Trophoblast cell (in vitro differentiated cells and primary cell): ENCODE results near the gene BRSK2.

Source experiments
- DNase-seq, 2 donors: peaks; one replicate each; pipeline ENCODE4 v3.0.0-alpha.2; 2016
- H2AFZ ChIP-seq: 2 replicates; pipeline ENCODE4 v1.6.1; 2013; ENCODE audit warnings: low read length, moderate library complexity, mild to moderate bottlenecking; ENCODE audit not compliant: insufficient read depth, poor library complexity
- H2AK5ac ChIP-seq: 2 replicates; pipeline ENCODE4 v1.6.1; 2013; ENCODE audit warnings: mild to moderate bottlenecking, low read length
- H2BK120ac ChIP-seq: 2 replicates; pipeline ENCODE4 v1.6.1; 2013; ENCODE audit warnings: low read length, mild to moderate bottlenecking, moderate library complexity; ENCODE audit not compliant: insufficient read depth, poor library complexity
- H2BK12ac ChIP-seq: 2 replicates; pipeline ENCODE4 v1.6.1; 2013; ENCODE audit warnings: mild to moderate bottlenecking, low read length, moderate library complexity
- H2BK5ac ChIP-seq: 2 replicates; pipeline ENCODE4 v1.6.1; 2013; ENCODE audit warnings: low read length, low read depth, moderate library complexity, mild to moderate bottlenecking; ENCODE audit not compliant: poor library complexity
- H3K14ac ChIP-seq: 2 replicates; pipeline ENCODE4 v1.6.1; 2013; ENCODE audit warnings: mild to moderate bottlenecking, low read length
- H3K18ac ChIP-seq: 2 replicates; pipeline ENCODE4 v1.6.1; 2013; ENCODE audit warnings: mild to moderate bottlenecking, low read length
- H3K23ac ChIP-seq: 2 replicates; pipeline ENCODE4 v1.6.1; 2013; ENCODE audit warnings: low read length
- H3K27ac ChIP-seq: 2 replicates; pipeline ENCODE4 v1.5.1; 2013; ENCODE audit warnings: low read depth, mild to moderate bottlenecking, inconsistent platforms, low read length, moderate library complexity
- H3K27me3 ChIP-seq: 2 replicates; pipeline ENCODE4 v1.6.1; 2013; ENCODE audit warnings: inconsistent platforms, mild to moderate bottlenecking, low read length, moderate library complexity; ENCODE audit not compliant: insufficient read depth
- H3K36me3 ChIP-seq, 2 experiments: 1 replicate in 1 of 2; 2 replicates in 1 of 2; pipeline ENCODE4 v1.6.1; 2013; ENCODE audit warnings: low read length in 2 of 2, mild to moderate bottlenecking in 2 of 2, moderate library complexity in 1 of 2; ENCODE audit not compliant: insufficient read depth in 2 of 2, control insufficient read depth in 1 of 2
- H3K4ac ChIP-seq: 2 replicates; pipeline ENCODE4 v1.6.1; 2013; ENCODE audit warnings: low read depth, mild to moderate bottlenecking, low read length, moderate library complexity
- H3K4me1 ChIP-seq, 2 experiments: 1 replicate in 1 of 2; 2 replicates in 1 of 2; pipeline ENCODE4 v1.6.1; 2013; ENCODE audit warnings: low read length in 2 of 2, mild to moderate bottlenecking in 2 of 2, moderate library complexity in 1 of 2; ENCODE audit not compliant: insufficient read depth in 2 of 2, control insufficient read depth in 1 of 2
- H3K4me2 ChIP-seq: 2 replicates; pipeline ENCODE4 v1.6.1; 2013; ENCODE audit warnings: inconsistent platforms, mild to moderate bottlenecking, low read length, moderate library complexity
- H3K4me3 ChIP-seq: 2 replicates; pipeline ENCODE4 v1.5.1; 2013; ENCODE audit warnings: mild to moderate bottlenecking, low read depth, low read length, inconsistent platforms
- H3K79me1 ChIP-seq: one replicate; pipeline ENCODE4 v1.6.1; 2013; ENCODE audit warnings: low read length
- H3K79me2 ChIP-seq: 2 replicates; pipeline ENCODE4 v1.6.1; 2013; ENCODE audit warnings: low read length, mild to moderate bottlenecking; ENCODE audit not compliant: control insufficient read depth, insufficient read depth, poor library complexity
- H3K9ac ChIP-seq: 2 replicates; pipeline ENCODE4 v1.6.1; 2013; ENCODE audit warnings: mild to moderate bottlenecking, low read length
- H3K9me3 ChIP-seq: 2 replicates; pipeline ENCODE4 v1.6.1; 2013; ENCODE audit warnings: low read depth, mild to moderate bottlenecking, control low read depth, inconsistent platforms, low read length; ENCODE audit not compliant: insufficient read depth
- H4K12ac ChIP-seq: 2 replicates; pipeline ENCODE4 v1.6.1; 2013; ENCODE audit warnings: low read depth, mild to moderate bottlenecking, low read length, moderate library complexity
- H4K8ac ChIP-seq: 2 replicates; pipeline ENCODE4 v1.6.1; 2013; ENCODE audit warnings: low read depth, mild to moderate bottlenecking, low read length, moderate library complexity
- H4K91ac ChIP-seq: one replicate; pipeline ENCODE4 v1.6.1; 2013; ENCODE audit warnings: low read depth, mild to moderate bottlenecking, low read length, moderate library complexity
- whole genome bisulfite sequencing: extraction: QIAGEN DNeasy Blood & Tissue Kit; methylation state at CpG from one replicate; pipeline ENCODE4 v1.1.7; 2013; ENCODE audit warnings: missing lambda C conversion rate; ENCODE audit not compliant: insufficient read length, insufficient coverage; ENCODE audit errors: extremely low coverage; 5-methylcytosine and 5-hydroxymethylcytosine counted together

BRSK2 gene

DNA sequence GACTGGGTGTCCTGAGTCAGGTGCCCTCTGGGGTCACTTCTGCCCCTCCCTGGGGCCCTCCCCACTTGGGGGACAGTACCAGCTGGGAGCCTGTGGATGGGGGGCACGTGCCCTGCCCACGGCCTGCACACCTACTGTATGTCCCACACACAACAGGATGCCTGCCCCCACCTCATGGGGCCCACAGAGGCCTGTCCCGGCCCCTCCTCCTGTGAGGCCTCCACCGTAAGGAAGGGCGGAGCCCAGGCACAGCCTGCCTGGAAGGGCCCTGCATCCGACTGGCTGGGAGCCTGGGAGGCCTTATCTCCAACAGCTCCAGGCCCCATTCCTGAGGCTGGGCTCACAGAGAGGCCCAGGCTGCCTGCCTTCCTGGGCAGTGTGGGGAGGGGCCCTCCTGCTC is 47.8 kb downstream of the BRSK2 start:
- no peak for DNase-seq
- Histone ChIP-seq H2BK5ac (no peak overlapping the region), H3K4me1 (peaks cover 0 to 3% of the 10 kb centered on the region in 2 experiments), H4K12ac (no peak overlapping the region), H2AK5ac (no peak overlapping the region), H4K8ac (no peak overlapping the region), H3K79me2 (no peaks in the 10 kb centered on the region), H3K4ac (no peak overlapping the region), H3K9ac (no peak overlapping the region), H3K27me3 (no peaks in the 10 kb centered on the region), H2BK12ac (no peak overlapping the region), H3K36me3 (no peaks in the 10 kb centered on the region), H3K27ac (no peak overlapping the region), H3K79me1 (no peaks in the 10 kb centered on the region), H2AFZ (no peak overlapping the region), H3K14ac (no peak overlapping the region), H3K18ac (no peak overlapping the region), H3K4me3 (no peak overlapping the region), H2BK120ac (no peak overlapping the region), H3K4me2 (no peak overlapping the region), H4K91ac (no peak overlapping the region), H3K23ac (no peak overlapping the region), H3K9me3 (no peaks in the 10 kb centered on the region)
- WGBS = no CpG with 5 or more reads among the region's 6 CpGs

DNA sequence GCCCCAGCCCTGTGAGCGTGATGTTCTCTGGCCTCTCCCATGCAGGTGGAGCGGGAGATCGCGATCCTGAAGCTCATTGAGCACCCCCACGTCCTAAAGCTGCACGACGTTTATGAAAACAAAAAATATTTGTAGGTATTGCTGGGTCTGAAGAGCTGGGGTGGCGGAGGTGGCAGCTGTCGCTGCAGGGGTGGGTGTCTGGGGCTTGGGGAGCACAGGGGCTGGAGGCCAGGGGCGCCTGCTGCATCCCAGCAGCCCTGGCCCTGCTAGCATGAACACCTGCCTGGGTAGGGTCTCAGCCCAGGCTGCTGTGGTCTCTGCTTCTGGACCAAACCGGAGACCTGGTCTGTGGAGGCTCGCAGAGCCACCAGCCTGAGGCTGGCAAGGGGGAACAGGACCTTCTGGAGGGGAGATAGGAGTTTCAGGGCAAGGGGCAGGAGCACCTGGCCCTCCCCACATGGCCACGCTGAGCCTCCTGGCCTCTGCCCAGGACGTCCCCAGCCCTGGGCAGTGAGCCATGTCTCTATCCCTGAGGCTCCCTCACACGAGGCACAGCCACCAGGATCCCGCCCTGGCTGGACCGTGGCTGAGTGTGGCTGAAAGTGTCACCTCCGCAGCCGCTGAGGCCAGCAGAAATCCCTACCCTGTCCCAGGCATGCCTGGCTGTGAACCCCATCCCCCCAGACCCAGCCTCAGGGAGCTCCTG is 48.7 kb downstream of the BRSK2 start:
- H3K79me2 ChIP-seq = no peaks in the 10 kb centered on the region
- H3K36me3 ChIP-seq = no peaks in the 10 kb centered on the region
- no peak overlapping the region for H2BK12ac ChIP-seq
- H3K27ac ChIP-seq = no peak overlapping the region
- no peak overlapping the region for H4K12ac ChIP-seq
- H2AK5ac ChIP-seq = no peak overlapping the region
- H3K23ac ChIP-seq = no peak overlapping the region
- no peak for DNase-seq
- H3K9me3 ChIP-seq = no peaks in the 10 kb centered on the region
- H4K91ac ChIP-seq = no peak overlapping the region
- H4K8ac ChIP-seq = no peak overlapping the region
- no peak overlapping the region for H2BK5ac ChIP-seq
- no peak overlapping the region for H3K4ac ChIP-seq
- H3K79me1 ChIP-seq = no peaks in the 10 kb centered on the region
- no peak overlapping the region for H2BK120ac ChIP-seq
- H3K9ac ChIP-seq = no peak overlapping the region
- no peak overlapping the region for H2AFZ ChIP-seq
- no CpG with 5 or more reads among the region's 19 CpGs for WGBS
- no peak overlapping the region for H3K14ac ChIP-seq
- no peaks in the 10 kb centered on the region for H3K27me3 ChIP-seq
- no peak overlapping the region for H3K18ac ChIP-seq
- H3K4me1 ChIP-seq = peaks cover 0 to 3% of the 10 kb centered on the region in 2 experiments
- no peak overlapping the region for H3K4me2 ChIP-seq
- no peak overlapping the region for H3K4me3 ChIP-seq

DNA sequence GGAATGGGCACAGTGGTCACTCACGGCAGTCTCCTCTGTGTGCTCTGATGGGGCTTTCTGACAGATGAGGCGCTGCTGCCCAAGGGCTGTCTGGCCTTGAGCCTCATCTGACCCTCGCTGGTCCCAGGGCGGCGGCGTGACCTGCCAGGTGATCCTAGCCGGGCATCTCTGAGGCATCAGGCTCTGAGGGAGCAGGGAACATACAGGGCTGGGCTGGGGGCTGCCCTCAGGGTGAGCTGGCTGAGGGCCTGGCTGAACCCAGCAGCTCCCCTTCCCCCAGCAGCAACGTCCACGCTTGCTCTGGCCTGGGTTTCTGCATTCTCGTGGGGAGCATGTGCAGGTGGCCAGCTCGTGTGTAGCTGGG is 49.2 kb downstream of the BRSK2 start:
- no peaks in the 10 kb centered on the region for H3K27me3 ChIP-seq
- no peak overlapping the region for H2AK5ac ChIP-seq
- H3K4me3 ChIP-seq = no peak overlapping the region
- H3K4me2 ChIP-seq = no peak overlapping the region
- H3K4ac ChIP-seq = no peak overlapping the region
- no peaks in the 10 kb centered on the region for H3K9me3 ChIP-seq
- no peak overlapping the region for H3K27ac ChIP-seq
- no peak overlapping the region for H4K12ac ChIP-seq
- no peak overlapping the region for H4K8ac ChIP-seq
- H2BK12ac ChIP-seq = no peak overlapping the region
- H3K9ac ChIP-seq = no peak overlapping the region
- H4K91ac ChIP-seq = no peak overlapping the region
- H2AFZ ChIP-seq = no peak overlapping the region
- H3K79me2 ChIP-seq = no peaks in the 10 kb centered on the region
- no peak overlapping the region for H2BK120ac ChIP-seq
- no peak overlapping the region for H3K18ac ChIP-seq
- no peaks in the 10 kb centered on the region for H3K36me3 ChIP-seq
- no peak overlapping the region for H2BK5ac ChIP-seq
- WGBS = no CpG with 5 or more reads among the region's 11 CpGs
- no peak overlapping the region for H3K23ac ChIP-seq
- DNase-seq = no peak
- H3K79me1 ChIP-seq = no peaks in the 10 kb centered on the region
- H3K4me1 ChIP-seq = peaks cover 0 to 3% of the 10 kb centered on the region in 2 experiments
- no peak overlapping the region for H3K14ac ChIP-seq

DNA sequence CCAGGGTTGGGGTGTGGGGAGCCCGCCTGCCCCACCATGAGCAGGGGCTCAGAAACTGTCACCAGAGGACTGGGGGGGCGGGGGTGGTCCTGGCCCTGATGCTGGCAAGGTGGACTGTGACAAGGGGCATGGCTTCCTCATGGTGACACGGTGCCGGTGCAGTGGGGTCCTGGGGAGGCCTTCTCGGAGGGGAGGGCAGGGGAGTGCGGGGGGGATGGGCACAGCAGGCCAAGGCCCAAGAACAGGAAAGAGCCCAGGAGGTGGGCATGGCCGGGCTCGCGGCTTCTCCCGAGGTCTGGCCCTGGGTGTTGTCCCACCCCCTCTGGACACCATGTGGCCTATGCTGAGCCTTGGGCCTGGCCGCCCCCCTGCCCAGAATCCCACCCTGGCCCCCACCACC is 49.6 kb downstream of the BRSK2 start:
- H3K27ac ChIP-seq = no peak overlapping the region
- H3K79me1 ChIP-seq = no peaks in the 10 kb centered on the region
- H2BK5ac ChIP-seq = no peak overlapping the region
- H3K4me3 ChIP-seq = no peak overlapping the region
- no peak overlapping the region for H2AFZ ChIP-seq
- no CpG with 5 or more reads among the region's 11 CpGs for WGBS
- H2BK120ac ChIP-seq = no peak overlapping the region
- no peaks in the 10 kb centered on the region for H3K9me3 ChIP-seq
- no peak overlapping the region for H4K12ac ChIP-seq
- H3K4me1 ChIP-seq = peaks cover 0 to 3% of the 10 kb centered on the region in 2 experiments
- H3K79me2 ChIP-seq = no peaks in the 10 kb centered on the region
- H4K8ac ChIP-seq = no peak overlapping the region
- H3K14ac ChIP-seq = no peak overlapping the region
- H2AK5ac ChIP-seq = no peak overlapping the region
- H3K4me2 ChIP-seq = no peak overlapping the region
- no peak overlapping the region for H3K18ac ChIP-seq
- DNase-seq = no peak
- no peak overlapping the region for H3K23ac ChIP-seq
- H3K9ac ChIP-seq = no peak overlapping the region
- H3K4ac ChIP-seq = no peak overlapping the region
- H4K91ac ChIP-seq = no peak overlapping the region
- no peaks in the 10 kb centered on the region for H3K27me3 ChIP-seq
- no peaks in the 10 kb centered on the region for H3K36me3 ChIP-seq
- no peak overlapping the region for H2BK12ac ChIP-seq
